Activated CD8-positive, alpha-beta memory T cell treated with anti-CD3 and anti-CD28 coated beads, Interleukin-2, amount 50 U/mL, for 48 hours (primary cell): Measurements from ENCODE around the gene CADM4.

Source experiments
- DNase-seq: peaks from one replicate; pipeline ENCODE4 v3.0.0-alpha.2; 2020

CADM4 gene

DNA sequence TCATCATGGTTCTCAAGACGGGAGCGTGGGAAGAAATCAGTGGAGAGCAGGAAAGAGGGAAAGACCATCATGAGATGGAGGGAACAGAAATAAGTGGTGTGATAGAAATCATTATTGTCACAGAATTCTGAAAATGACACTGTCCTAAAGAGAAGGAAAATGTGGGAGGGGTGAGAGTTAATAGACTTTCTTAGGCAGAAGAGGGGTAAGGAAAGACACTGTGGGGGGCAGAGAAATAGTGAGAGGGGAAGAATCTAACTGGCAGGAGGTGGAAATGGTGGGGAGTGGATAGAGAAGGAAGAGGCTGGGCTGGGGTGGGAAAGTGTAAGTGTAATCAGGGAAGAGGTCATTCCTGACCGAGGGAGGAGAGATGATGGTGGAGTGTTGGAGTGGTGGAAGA lies 60.9 kb downstream of the CADM4 start:
- DNase-seq = no peak

DNA sequence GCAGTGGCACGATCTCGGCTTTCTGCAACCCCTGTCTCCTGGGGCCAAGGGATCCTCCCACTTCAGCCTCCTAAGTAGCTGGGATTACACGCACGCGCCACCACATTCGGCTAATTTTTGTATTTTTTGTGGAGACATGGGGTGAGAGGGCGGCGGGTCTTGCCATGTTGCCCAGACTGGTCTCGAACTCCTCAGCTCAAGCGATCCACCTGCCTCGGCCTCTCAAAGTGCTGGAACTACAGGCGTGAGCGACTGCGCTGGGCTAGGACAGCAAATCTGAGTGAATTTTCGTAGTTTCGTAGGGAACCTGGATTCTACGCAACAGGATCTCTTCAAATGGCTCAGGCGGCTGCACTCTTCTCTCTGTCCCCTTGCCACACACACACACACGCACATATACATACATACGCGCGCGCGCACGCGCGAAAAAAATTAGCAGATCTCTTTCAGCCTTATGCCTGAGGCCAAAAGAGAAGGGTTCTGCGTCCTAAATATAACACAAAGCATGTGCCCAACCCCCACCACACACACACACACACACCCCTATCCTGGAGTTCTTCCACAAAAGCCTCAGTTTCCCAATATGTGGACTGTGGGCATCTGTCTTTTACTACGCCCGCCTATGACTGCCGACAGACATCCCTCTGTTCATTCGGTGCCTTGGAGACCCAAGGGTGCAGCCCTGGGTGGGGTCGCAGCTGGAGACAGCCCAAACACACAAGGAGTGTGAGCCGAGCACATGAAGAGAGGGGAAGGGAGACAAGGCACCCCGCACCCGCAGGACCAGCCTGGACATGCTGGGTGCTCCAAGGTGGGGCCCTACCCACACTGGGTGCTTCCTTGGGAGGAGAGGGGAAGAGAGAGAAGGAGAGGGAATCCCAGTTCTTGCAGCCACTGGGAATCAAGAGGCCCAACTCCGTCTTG lies 63.4 kb downstream of the CADM4 start:
- no peak for DNase-seq

- DNase-seq = peak; percentile 96
Measured at GRCh38 chr19:43575156-43575950, 64.3 kb downstream of the CADM4 start, which contains the start of the genes PINLYP and XRCC1. Gene PINLYP, plus strand, starts transcription at chr19:43575801. Its CDS starts 1,391 bp downstream, at chr19:43577192. Gene XRCC1, minus strand, starts transcription at chr19:43575527. Its CDS starts 69 bp downstream, at chr19:43575458.

DNA sequence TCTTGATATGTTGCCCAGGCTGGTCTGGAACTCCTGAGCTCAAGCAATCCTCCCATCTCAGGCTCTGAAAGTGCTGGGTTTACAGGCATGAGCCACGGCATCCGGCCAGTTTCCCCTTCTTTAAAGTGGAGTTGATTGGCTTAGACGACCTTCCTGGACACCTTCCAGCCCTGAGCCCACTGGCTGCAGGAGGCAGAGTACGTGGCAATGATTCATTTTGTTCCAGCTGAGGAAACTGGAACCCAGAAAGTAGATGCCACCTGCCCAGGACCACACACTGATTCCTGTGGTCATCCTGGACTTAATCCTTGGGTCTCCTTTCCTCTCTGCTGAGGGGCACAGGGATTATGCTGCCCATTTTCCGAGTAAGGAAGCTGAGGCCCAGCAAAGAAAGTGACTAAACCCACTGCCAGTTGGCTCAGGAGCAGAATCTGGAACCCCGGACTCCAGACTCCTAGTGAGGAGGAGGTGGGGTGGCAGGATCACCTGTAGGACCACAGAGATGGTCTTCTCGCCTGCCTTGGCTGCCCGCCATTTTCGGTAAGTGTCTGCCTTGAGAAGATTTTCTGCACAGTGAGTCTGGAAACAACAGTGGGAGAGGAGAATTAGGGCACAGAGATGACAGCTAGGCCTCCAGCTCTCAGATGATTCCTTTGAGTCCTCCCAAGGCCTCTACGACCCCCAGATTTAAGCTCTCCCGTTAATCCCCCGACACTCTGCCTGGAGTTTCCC lies 65.1 kb downstream of the CADM4 start:
- no peak for DNase-seq
